ENCODE data around the gene MTHFD1L. TPM values are rescaled to one million over a fixed set of nuclear protein-coding genes. Genes with fewer than 3 reads are reported as not detected.
A peak's percentile ranks its signal among the peaks of the same experiment; 100 is the strongest.

MTHFD1L gene
- total and polyA plus RNA-seq, 9 of the 15 experiments (the other 6 are each of a cell fraction or from before 2014, with no cell fraction given): 20.9 to 128 (median 61.0) TPM

DNA sequence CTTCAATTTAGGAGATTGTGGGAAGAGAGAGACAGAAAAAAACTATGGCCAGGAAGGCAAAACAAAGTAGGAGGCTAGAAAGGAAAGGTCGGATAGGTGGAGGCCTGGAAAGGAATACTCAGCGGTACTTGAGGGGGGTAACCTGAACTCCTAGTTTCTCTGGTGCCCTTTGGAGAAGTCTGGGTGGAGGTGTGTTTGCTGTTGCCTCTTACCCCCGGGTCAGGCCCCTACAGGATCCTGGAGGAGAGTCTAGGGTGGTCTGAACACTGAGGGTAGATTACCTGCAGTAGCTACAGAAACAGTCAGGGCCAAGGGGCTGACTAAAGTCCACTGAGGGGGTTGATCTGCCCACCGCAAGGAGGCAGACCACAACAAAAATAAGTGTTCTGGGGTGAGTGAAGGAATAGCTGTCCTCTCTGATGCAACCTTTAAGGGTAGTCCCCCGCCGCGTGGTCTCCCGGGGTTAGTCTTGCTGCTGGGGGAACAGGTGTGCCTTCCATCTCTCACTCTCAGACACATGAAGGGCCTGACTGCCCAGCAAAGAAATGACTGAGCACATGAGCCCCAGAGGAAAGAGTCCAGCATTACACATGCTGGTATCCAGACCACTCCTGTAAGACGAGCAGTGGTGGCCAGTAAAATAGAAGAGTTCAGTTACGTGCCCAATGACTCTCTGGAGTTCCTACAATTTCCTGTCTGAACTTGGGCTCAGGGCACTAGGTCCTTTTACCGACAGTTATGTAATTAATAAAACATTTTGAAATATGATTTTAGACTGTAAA, 59.5 kb downstream of the MTHFD1L start:
- H2AFZ ChIP-seq (ENCODE audit: low read depth, low read length): no peak overlapping the region
- FAIRE-seq (no peak), DNase-seq (ENCODE audit: extremely low read depth in 1 of 4, low spot score in 3 of 4) (no peak), ATAC-seq (no peak; the same call in 1 of the 3 replicates)
- H3K4me1 ChIP-seq (replicated peaks in 1 of 2; ENCODE audit: control insufficient read depth in 2 of 2, insufficient read depth in 2 of 2, low read length in 2 of 2): no peaks in the 10 kb centered on the region
- H3K36me3 ChIP-seq (ENCODE audit: control insufficient read depth, insufficient read depth, low read length): peaks cover 64% of the 10 kb centered on the region
- POLR2A ChIA-PET: interaction anchor here (0.7 kb wide), 1 partner anchor 465 kb away, joined by 4 read pairs; no protein-coding TSS in a partner anchor
- H3K9ac ChIP-seq (ENCODE audit: insufficient read depth in 1 of 2, low read depth in 2 of 2, low read length in 2 of 2): peak overlapping the region in 1 of 2 experiments; percentile 56; a peak in 1 of 4 replicates
- 94% methylated on average over 11 of the region's 11 CpGs for WGBS (ENCODE audit: insufficient coverage, low coverage, missing lambda C conversion rate)
- no TSS peak for BruUV-seq (replicated peaks)
- intact Hi-C loops (cut with micrococcal nuclease) (no loop called here), in situ Hi-C loops (cut with MboI) (no loop called here)
- H4K20me1 ChIP-seq (replicated peaks; ENCODE audit: control insufficient read depth, insufficient read depth, low read length): no peaks in the 10 kb centered on the region; the same call in 1 of the 2 replicates
- TF ChIP-seq RAD21 (CRISPR knock-in tag; conservative IDR thresholded peaks at IDR 0.05 in 1 of 2, IDR thresholded peaks at IDR 0.05 in 1 of 2): no peak
- no peak for TF ChIP-seq NR2C1 (IDR thresholded peaks at IDR 0.05)
- TF ChIP-seq NR2C1 (tag; IDR thresholded peaks at IDR 0.05): no peak
- TF ChIP-seq NRF1 (conservative IDR thresholded peaks at IDR 0.05 in 1 of 2, IDR thresholded peaks at IDR 0.05 in 1 of 2): no peak
- no peak for TF ChIP-seq IFI16 (CRISPR knock-in tag; IDR thresholded peaks at IDR 0.05)
- TF ChIP-seq, protein P1, sequence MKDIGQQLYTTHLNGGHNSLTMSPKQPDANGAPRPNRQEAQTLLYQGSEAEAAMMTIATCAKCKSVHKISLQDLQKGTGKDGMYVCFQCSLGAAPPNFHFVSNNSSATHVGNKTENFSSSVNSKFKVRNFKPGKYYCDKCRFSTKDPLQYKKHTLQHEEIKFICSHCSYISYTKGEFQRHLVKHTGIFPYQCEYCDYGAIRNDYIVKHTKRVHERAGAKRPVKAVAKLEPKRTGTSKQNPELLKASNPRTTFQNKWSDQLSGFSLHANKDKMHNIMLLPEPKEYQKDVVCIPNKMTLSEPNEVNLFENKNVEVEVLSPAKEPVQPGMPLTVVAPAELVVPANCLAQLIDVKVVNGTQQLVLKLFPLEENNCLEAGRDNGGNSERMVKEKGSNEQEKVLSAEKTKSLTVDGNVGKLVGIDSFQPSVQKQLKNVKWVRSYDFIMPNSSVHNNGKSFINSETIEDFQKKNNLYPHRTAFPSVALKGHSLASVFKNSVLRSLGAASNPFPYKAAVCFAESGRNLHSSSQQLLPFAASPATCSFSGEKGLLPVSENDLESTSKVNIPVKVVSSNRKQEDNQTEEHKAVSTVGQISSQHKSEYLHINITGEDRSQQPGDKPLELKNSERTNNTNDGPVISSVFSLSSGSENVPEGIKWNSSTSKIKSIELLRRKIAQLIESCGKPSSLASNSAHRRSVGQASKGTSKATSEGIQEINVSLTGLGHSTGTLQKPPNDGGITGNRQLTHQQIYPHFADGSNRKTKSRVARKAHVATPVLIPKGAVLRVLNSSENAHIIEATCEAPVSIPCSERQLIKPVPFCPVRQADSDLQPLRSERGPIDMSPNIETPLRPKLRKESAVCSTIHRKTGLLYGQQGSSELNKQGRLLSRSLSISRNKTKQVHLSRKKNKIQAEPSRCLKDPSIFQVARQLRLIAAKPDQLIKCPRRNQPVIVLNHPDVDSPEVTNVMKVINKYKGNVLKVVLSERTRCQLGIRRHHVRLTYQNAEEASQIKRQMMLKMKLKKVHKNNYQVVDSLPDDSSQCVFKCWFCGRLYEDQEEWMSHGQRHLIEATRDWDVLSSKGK (CRISPR knock-in tag; IDR thresholded peaks at IDR 0.05): no peak
- TF ChIP-seq, protein P2, sequence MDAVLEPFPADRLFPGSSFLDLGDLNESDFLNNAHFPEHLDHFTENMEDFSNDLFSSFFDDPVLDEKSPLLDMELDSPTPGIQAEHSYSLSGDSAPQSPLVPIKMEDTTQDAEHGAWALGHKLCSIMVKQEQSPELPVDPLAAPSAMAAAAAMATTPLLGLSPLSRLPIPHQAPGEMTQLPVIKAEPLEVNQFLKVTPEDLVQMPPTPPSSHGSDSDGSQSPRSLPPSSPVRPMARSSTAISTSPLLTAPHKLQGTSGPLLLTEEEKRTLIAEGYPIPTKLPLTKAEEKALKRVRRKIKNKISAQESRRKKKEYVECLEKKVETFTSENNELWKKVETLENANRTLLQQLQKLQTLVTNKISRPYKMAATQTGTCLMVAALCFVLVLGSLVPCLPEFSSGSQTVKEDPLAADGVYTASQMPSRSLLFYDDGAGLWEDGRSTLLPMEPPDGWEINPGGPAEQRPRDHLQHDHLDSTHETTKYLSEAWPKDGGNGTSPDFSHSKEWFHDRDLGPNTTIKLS (IDR thresholded peaks at IDR 0.05; ENCODE audit: borderline replicate concordance, low read depth): no peak
- TF ChIP-seq TAF7 (tag; IDR thresholded peaks at IDR 0.05): no peak
- TF ChIP-seq, protein P3, sequence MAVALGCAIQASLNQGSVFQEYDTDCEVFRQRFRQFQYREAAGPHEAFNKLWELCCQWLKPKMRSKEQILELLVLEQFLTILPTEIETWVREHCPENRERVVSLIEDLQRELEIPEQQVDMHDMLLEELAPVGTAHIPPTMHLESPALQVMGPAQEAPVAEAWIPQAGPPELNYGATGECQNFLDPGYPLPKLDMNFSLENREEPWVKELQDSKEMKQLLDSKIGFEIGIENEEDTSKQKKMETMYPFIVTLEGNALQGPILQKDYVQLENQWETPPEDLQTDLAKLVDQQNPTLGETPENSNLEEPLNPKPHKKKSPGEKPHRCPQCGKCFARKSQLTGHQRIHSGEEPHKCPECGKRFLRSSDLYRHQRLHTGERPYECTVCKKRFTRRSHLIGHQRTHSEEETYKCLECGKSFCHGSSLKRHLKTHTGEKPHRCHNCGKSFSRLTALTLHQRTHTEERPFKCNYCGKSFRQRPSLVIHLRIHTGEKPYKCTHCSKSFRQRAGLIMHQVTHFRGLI (CRISPR knock-in tag; IDR thresholded peaks at IDR 0.05): no peak
- no peak for TF ChIP-seq ZNF583 (CRISPR knock-in tag; IDR thresholded peaks at IDR 0.05)
- TF ChIP-seq, protein P4, sequence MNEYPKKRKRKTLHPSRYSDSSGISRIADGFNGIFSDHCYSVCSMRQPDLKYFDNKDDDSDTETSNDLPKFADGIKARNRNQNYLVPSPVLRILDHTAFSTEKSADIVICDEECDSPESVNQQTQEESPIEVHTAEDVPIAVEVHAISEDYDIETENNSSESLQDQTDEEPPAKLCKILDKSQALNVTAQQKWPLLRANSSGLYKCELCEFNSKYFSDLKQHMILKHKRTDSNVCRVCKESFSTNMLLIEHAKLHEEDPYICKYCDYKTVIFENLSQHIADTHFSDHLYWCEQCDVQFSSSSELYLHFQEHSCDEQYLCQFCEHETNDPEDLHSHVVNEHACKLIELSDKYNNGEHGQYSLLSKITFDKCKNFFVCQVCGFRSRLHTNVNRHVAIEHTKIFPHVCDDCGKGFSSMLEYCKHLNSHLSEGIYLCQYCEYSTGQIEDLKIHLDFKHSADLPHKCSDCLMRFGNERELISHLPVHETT (CRISPR knock-in tag; conservative IDR thresholded peaks at IDR 0.05 in 1 of 2, IDR thresholded peaks at IDR 0.05 in 1 of 2): no peak
- TF ChIP-seq SMAD3 (CRISPR knock-in tag; conservative IDR thresholded peaks at IDR 0.05): no peak
- TF ChIP-seq U2AF1 (optimal IDR thresholded peaks at IDR 0.05; ENCODE audit: low read depth, low read length): no peak
- H3K9me3 ChIP-seq (replicated peaks; ENCODE audit: control insufficient read depth, insufficient read depth, low read depth, low read length): no peaks in the 10 kb centered on the region
- CTCF ChIA-PET (ENCODE audit: low intra/inter-chr PET ratio): no interaction called here
- H3K79me2 ChIP-seq (ENCODE audit: control insufficient read depth, insufficient read depth, low read length): no peaks in the 10 kb centered on the region
- no peak overlapping the region for H3K4me3 ChIP-seq
- no peak overlapping the region for H3K27ac ChIP-seq (ENCODE audit: extremely low read depth, low read depth, low read length)
- H3K9me1 ChIP-seq (ENCODE audit: control insufficient read depth, insufficient read depth, low read length): no peaks in the 10 kb centered on the region
- H3K27me3 ChIP-seq (ENCODE audit: control insufficient read depth in 2 of 2, insufficient read depth in 2 of 2, low read length in 2 of 2): no peaks in the 10 kb centered on the region
- H3K4me2 ChIP-seq (ENCODE audit: insufficient read depth, low read length): no peak overlapping the region

Data from K562 (cell line).